BE2C (cell line): Measurements from ENCODE around the gene SLC13A3.

Experiments used
- DNase-seq: peaks from one replicate; pipeline ENCODE4 v3.0.0-alpha.2; 2020
- H3K27me3 ChIP-seq: fragments of 250-450 bp; sonication (Bioruptor Pico); 2 replicates; pipeline ENCODE4 v1.5.1; 2020; ENCODE audit warnings: mild to moderate bottlenecking
- H3K36me3 ChIP-seq: fragments of 250-450 bp; sonication (Bioruptor Pico); 2 replicates; pipeline ENCODE4 v1.5.1; 2020; ENCODE audit warnings: mild to moderate bottlenecking
- H3K4me1 ChIP-seq: fragments of 250-450 bp; sonication (Bioruptor Pico); 2 replicates; pipeline ENCODE4 v1.5.1; 2020
- H3K4me3 ChIP-seq: 2 replicates; pipeline ENCODE4 v1.5.1; 2011; ENCODE audit warnings: low read depth, low read length
- H3K9me3 ChIP-seq: fragments of 250-450 bp; sonication (Bioruptor Pico); 2 replicates; pipeline ENCODE4 v1.5.1; 2020
- TF ChIP-seq, protein P1 (sequence below): IDR thresholded peaks from 2 replicates; pipeline ENCODE4 v1.5.1; 2012; ENCODE audit warnings: mild to moderate bottlenecking, low read depth, low read length

The SLC13A3 gene

DNA sequence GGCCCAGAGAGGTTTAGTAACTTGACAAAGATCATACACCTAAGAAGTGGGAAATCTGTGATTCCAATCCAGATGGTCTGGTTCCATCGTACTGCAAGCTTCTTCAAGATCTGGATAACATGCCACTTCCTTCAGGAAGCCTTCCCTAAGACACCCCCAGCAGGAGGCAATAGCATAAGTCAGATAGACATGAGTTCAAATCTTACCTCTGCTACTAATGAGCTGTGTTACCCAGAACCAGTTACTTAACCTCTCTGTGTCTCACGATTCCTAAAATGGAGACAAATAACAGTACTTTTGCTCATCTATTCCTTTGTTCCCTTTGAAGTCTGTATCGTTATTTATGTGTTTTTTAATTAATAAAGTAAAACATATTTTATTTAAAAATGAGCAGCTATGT is 78.5 kb downstream of the SLC13A3 start:
- TF ChIP-seq, protein P1, sequence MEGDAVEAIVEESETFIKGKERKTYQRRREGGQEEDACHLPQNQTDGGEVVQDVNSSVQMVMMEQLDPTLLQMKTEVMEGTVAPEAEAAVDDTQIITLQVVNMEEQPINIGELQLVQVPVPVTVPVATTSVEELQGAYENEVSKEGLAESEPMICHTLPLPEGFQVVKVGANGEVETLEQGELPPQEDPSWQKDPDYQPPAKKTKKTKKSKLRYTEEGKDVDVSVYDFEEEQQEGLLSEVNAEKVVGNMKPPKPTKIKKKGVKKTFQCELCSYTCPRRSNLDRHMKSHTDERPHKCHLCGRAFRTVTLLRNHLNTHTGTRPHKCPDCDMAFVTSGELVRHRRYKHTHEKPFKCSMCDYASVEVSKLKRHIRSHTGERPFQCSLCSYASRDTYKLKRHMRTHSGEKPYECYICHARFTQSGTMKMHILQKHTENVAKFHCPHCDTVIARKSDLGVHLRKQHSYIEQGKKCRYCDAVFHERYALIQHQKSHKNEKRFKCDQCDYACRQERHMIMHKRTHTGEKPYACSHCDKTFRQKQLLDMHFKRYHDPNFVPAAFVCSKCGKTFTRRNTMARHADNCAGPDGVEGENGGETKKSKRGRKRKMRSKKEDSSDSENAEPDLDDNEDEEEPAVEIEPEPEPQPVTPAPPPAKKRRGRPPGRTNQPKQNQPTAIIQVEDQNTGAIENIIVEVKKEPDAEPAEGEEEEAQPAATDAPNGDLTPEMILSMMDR = no peak
- Histone ChIP-seq H3K27me3 (peaks cover 10% of the 10 kb centered on the region; the same call in 1 of the 2 replicates), H3K4me1 (no peaks in the 10 kb centered on the region), H3K9me3 (peaks cover 5% of the 10 kb centered on the region), H3K36me3 (no peaks in the 10 kb centered on the region), H3K4me3 (no peak overlapping the region)
- no peak for DNase-seq

DNA sequence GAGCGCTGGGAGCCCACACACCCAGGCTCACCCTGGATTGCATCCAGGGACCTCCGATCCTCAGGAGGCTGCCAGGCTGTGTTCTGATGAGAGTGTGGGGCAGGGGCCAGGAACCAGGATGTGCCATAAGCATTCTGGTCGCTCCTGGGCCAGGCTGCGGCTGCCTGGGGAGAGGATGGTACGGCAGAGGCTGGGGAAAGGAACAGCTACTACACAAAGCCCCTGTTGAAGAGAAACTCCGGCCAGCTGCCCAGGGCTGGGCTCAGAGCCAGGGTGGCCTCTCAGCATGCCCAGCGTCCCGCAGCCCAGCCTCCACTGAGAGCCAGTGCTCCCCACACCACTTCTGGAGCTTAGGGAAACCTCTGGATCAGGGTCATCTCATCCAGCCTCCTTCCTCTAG is 79.1 kb downstream of the SLC13A3 start:
- Histone ChIP-seq H3K36me3 (no peaks in the 10 kb centered on the region), H3K9me3 (peaks cover 5% of the 10 kb centered on the region), H3K27me3 (peaks cover 10% of the 10 kb centered on the region; the same call in 1 of the 2 replicates), H3K4me3 (no peak overlapping the region), H3K4me1 (no peaks in the 10 kb centered on the region)
- no peak for DNase-seq
- TF ChIP-seq, protein P1 = no peak

DNA sequence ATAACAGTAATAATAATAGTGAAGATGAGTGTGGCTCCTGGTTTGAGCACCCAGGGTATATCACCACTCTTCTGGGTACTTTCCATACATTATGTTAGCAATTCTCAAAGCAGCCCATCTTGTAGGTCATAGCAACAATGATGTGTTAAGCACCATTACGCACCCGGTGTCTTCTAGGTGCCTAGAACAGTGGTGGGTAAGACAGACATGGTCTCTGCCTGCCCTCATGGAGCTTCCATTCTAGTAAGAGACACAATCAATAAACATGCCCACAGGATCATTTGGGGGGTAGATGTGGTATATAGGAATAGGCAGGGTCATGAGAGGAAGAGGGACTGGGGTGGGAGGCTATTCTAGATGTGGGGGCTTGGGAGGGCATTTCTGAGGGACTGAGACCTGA is 79.8 kb downstream of the SLC13A3 start:
- TF ChIP-seq, protein P1 = no peak
- DNase-seq = no peak
- peaks cover 5% of the 10 kb centered on the region for H3K9me3 ChIP-seq
- no peaks in the 10 kb centered on the region for H3K36me3 ChIP-seq
- H3K4me3 ChIP-seq = no peak overlapping the region
- H3K27me3 ChIP-seq = peaks cover 10% of the 10 kb centered on the region; the same call in 1 of the 2 replicates
- no peaks in the 10 kb centered on the region for H3K4me1 ChIP-seq

DNA sequence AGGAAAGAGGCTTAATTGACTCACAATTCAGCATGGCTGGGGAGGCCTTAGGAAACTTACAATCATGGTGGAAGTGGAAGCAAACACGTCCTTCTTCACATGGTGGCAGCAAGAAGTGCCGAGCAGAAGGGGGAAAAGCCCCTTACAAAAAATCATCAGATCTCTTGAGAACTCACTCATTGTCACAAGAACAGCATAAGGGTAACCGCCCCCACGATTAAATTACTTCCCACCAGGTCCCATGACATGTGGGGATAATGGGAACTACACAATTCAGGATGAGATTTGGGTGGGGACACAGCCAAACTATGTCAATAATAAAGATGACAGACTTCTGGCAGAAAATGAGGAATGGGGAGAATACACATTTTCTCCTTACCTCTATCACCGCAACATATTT is 80.3 kb downstream of the SLC13A3 start:
- Histone ChIP-seq H3K36me3 (no peaks in the 10 kb centered on the region), H3K9me3 (peaks cover 5% of the 10 kb centered on the region), H3K27me3 (peaks cover 10% of the 10 kb centered on the region; the same call in 1 of the 2 replicates), H3K4me1 (no peaks in the 10 kb centered on the region), H3K4me3 (no peak overlapping the region)
- DNase-seq = no peak
- TF ChIP-seq, protein P1 = no peak

DNA sequence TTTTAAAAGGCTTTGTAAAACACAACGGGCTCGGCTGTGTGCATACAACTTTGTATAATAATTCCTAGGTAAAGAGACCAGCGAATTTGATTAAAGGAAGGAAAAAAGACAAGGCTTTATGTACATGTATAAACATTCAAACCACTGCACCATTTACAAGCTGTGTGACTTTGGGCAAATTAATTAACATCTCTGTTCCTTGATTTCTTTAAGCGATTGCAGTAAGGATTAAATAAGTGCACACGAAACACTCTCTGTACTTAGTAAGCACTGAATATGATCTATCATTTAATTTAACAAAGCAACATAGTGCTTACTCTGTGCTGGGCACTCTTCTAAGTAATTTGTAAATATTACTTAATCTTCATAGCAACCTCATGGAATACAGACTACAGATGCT is 81.3 kb downstream of the SLC13A3 start:
- Histone ChIP-seq H3K36me3 (no peaks in the 10 kb centered on the region), H3K27me3 (peaks cover 10% of the 10 kb centered on the region; the same call in 1 of the 2 replicates), H3K4me3 (no peak overlapping the region), H3K9me3 (peaks cover 5% of the 10 kb centered on the region), H3K4me1 (no peaks in the 10 kb centered on the region)
- TF ChIP-seq, protein P1 = no peak
- no peak for DNase-seq

DNA sequence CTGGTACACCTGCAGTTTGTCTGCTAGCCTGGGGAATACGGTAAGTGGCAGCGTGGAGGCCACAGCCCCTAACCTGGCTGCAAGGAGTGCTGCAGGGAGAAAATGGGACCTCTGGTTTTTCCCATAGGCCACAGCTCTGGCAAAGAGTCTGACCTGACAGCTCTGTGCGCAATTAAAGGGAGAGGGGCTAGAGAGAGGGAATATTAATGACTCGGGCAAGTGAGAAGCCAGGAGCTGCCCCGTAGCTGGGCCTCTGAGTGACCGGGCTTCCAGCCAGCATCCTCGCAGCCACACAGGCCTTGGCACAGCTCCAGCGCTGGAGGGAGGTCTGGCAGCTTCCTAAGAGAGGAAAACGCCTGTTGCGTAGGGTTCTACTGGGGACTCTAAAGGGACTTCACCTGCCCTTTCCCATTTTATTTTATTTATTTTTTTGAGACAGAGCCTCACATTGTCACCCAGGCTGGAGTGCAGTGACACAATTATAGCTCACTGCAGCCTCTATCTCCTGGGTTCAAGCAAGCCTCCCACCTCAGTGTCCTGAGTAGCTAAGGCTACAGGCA is 82.6 kb downstream of the SLC13A3 start:
- TF ChIP-seq, protein P1 = no peak
- DNase-seq = peak; percentile 93
- Histone ChIP-seq H3K4me1 (no peaks in the 10 kb centered on the region), H3K27me3 (peaks cover 5% of the 10 kb centered on the region; the same call in 1 of the 2 replicates), H3K4me3 (no peak overlapping the region), H3K36me3 (no peaks in the 10 kb centered on the region), H3K9me3 (peaks cover 5% of the 10 kb centered on the region)
